Suppressor macrophage treated with lipopolysaccharide for 4 hours (primary cell): ENCODE data around the gene RNF169.
"Not testable (repeated sequence)": the region's sequence is repeated elsewhere in the genome, so short reads cannot be mapped to it uniquely, and the experiment has no call there.

ENCODE experiments used
- DNase-seq: peaks from one replicate; pipeline ENCODE4 v3.0.0-alpha.2; 2020

The RNF169 gene

GRCh38 chr11:74771139-74771538 is 22.5 kb downstream of the RNF169 start:
- no peak for DNase-seq

DNA sequence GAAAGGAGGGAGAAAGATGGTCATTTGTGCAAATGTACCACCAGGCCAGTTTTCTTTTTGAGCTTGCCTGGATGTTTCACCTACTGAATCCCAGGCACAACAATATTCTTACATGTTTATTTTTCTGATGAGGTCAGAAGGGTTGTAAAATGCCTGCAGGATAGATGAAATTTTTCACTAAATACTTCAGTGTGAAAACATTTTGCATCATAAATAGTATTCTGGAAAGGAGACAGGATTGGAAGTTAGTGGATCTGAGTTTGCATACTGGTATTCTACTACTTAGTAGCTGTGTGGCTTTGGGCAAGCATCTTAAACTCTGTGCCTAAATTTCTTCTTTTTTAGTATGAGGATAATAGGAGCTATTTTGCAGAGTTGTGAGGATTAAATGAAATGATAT is 24.8 kb downstream of the RNF169 start:
- no peak for DNase-seq

DNA sequence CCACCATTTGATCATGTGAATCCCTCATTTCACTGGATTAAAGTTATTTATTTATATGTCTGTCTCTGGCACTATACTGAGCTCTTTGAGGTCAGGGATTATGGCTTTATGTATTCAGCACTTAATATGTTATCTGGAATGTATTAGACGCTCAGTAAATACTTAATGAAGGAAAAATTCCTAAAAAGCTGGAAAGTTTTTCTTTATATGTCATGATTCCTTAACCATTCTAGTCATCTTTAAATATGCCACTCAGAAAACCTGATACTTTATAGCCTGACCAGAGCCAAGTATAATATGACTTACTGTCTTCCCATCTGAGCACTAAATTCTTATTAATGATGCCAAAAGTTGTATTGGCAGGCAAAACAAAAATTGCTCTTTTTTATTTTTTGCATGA is 27.1 kb downstream of the RNF169 start:
- DNase-seq: no peak

- peak; percentile 56 for DNase-seq
These were observed 27.9 kb downstream of the RNF169 start for GRCh38 chr11:74776546-74776945.

GRCh38 chr11:74777038-74777437 is 28.4 kb downstream of the RNF169 start:
- no peak for DNase-seq

GRCh38 chr11:74777877-74778276 is 29.2 kb downstream of the RNF169 start:
- no peak for DNase-seq

DNA sequence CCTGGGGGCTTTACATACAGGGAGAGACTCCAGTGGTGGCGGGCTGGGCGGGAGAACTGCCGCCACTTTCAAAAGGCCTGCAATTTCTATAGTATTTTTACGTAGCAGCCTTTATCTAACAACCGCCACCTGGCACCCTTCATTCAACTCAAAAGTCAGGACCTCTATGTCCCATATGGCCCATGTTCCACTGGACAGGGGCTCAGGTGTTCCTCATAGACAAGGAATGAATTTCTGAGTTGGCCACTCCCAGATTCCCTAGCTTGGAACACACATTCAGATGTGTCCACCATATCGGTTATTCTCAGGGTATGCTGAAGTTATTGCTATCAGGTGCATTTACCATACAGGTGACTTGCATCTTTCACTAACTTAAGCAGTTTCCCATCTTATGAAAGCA is 29.9 kb downstream of the RNF169 start:
- no peak for DNase-seq

DNA sequence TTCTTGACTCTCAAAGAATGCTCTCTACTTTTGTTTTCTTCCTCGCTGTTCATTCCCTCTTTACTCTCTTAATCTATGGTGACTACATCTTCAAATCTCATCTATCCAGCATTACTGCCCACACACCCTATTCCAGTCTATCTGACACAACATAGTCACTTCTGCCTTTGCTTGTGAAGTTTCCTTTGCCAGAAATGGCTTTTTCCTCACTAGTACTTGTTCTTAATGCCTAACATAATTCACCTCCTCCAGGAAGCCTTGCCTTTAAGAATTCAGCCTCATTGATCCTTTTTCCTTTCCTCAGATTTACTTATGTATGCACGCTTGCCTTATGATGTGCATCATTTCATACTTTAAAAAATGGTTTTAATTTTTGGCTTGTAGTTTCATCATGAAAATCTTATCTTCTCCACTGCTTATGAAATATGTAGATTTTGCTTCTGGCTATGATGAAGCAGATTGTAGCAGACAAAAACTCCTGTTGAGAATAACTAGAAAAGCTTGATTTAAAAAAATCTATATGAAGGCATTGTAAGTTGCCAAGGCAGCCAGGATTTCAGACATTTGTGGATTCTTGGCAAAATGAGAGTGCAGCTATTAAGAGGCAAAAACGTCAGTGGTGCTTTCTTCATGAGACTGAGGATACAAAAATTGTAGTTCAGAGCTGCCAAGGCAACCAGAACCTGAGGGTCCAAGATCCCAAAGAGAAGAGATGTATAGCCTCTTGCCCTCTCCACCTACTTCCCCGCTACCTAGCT is 31.8 kb downstream of the RNF169 start:
- peak; percentile 39 for DNase-seq

- DNase-seq: peak; percentile 92
These were observed 34.7 kb downstream of the RNF169 start for GRCh38 chr11:74783241-74783871.

DNA sequence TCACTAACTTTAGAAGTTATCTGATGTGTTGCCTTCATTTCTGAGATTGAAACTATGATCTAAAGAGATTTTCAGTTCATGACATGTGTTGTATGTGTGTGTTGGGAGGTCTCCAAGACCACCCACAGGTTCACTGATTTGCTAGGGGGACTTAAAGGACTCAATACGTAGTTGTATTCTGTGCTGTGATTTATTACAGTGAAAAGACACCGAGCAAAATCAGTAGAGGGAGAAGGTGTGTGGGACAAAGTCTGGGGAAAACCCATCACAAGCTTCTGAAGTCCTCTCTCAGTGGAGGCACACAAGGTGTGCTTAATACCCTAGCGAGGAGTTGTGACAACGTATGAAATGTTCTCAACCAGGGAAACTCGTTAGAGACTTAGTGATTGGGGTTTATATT is 35.6 kb downstream of the RNF169 start:
- DNase-seq: no peak

- DNase-seq: no peak
These were observed 36.1 kb downstream of the RNF169 start for GRCh38 chr11:74784726-74785125.

DNA sequence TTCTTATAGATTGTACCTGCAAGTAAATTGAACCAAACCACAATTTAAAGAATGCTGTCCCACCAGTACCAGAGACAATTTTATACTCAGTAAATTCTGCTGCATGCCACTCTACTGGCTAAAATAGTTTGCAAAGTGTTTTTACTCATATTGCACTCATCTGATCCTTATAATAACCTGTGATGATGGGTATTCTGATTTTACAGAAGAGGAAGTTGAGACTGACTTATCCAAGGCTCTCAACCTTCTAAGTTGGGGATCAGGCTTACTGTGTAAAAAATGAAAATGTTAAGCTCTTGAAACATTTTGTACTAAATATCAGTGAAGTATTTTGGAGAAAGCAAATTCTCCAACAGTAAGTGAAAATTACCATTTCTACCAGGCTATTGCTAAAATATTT is 37.9 kb downstream of the RNF169 start:
- peak; percentile 12 for DNase-seq

GRCh38 chr11:74791333-74792100 is 42.9 kb downstream of the RNF169 start:
- no peak for DNase-seq

DNA sequence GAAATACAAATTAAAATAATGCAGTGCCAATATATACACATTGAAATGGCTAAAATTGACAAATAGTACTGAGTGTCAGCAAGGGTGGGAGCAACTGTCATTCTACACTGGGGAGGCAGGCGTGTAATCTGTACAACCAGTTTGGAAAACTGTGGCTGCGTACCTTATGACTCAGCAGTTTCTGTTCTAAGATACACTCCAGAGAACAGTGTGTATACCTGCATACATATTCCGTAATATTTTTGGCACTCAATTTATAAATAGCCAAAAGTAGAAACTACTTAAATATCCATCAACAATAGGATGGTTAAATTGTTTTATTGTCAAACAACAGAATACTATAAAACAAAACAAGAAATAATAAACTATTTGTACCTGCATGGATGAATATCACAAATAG is 57.6 kb downstream of the RNF169 start:
- no peak for DNase-seq

DNA sequence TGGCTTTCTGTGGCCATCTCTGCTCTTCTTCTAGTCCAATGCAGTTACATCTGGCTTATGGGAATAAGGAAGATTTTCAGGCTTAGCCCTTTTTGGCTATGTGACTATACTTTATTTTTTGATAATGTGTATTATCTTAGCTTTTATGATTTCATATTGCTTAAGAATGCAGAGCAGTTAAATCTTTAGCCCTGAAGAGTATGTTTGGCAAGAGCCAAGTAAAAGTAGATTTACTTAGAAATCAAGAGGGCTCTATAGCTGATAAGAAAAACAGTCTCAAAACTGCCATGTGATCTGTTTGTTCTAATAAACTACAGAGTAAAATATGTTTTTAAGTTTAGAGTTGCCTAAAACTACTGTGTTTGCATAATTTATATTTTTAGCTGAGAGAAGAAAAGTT is 61.2 kb downstream of the RNF169 start:
- DNase-seq: no peak

DNA sequence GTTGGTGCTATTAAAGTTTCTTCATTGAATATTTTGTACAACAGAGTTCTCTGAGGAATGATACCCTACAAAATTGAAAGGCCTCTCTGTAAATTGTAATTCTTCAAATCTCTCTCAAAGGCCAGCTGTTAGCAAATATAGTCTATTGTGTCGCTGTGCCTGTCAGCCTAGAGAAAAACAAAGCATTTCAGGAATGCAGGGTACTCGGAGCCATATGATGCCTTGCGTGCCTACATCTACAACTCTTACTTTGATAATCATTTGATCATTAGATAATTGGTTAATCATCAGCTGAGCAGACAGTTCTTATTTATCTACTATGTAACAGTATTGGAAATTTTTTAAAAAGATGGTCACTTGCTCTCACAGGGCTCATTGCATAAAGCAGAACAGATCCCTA is 67.3 kb downstream of the RNF169 start:
- no peak for DNase-seq

DNA sequence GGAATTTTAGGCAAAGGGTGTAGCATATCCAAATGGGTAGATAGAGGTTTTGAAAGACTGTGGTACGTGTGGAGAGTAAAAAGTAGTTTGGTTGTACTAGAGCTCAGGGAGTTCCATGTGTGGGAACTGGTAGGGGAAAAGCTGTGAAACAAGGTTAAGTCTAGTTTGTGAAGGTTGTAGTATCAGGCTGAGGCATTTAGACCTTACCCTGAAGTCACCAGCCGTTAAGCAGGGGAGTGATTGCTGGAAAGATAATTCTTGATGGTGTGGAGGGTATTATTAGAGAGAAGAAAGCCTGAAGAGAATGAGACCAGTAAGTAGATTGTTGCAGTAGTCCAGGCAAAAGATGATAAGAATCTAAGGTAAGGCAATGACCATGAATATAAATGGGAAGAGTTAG is 68.0 kb downstream of the RNF169 start:
- no peak for DNase-seq

GRCh38 chr11:74818283-74818946 is 69.8 kb downstream of the RNF169 start:
- no peak for DNase-seq

GRCh38 chr11:74819400-74819799 is 70.8 kb downstream of the RNF169 start:
- DNase-seq: no peak

GRCh38 chr11:74820763-74821162 is 72.1 kb downstream of the RNF169 start:
- DNase-seq: peak; percentile 65

- no peak for DNase-seq
These were observed 73.5 kb downstream of the RNF169 start for GRCh38 chr11:74822170-74822569.

- no peak for DNase-seq
These were observed 75.8 kb downstream of the RNF169 start for GRCh38 chr11:74824285-74824982.

DNA sequence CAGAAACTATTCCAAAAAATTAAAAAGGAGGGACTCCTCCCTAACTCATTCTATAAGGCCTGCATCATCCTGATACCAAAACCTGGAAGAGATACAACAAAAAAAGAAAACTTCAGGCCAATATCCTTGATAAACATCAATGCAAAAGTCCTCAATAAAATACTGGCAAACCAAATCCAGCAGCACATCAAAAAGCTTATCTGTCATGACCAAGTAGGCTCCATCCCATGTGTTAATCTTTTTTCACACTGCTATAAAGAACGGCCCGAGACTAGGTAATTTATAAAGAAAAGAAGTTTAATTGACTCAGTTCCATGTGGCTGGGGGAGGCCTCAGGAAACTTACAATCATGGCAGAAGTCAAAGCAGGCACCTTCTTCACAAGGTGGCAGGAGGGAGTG is 76.9 kb downstream of the RNF169 start:
- not testable (repeated sequence) for DNase-seq
